ENCODE results near the gene ACTL6B. TPM values are rescaled to one million over a fixed set of nuclear protein-coding genes. Genes with fewer than 3 reads are reported as not detected.

Gene ACTL6B
- total and polyA plus RNA-seq, 2 donors (not counting 3 experiments of a cell fraction or from before 2014, with no cell fraction given): not detected

DNA sequence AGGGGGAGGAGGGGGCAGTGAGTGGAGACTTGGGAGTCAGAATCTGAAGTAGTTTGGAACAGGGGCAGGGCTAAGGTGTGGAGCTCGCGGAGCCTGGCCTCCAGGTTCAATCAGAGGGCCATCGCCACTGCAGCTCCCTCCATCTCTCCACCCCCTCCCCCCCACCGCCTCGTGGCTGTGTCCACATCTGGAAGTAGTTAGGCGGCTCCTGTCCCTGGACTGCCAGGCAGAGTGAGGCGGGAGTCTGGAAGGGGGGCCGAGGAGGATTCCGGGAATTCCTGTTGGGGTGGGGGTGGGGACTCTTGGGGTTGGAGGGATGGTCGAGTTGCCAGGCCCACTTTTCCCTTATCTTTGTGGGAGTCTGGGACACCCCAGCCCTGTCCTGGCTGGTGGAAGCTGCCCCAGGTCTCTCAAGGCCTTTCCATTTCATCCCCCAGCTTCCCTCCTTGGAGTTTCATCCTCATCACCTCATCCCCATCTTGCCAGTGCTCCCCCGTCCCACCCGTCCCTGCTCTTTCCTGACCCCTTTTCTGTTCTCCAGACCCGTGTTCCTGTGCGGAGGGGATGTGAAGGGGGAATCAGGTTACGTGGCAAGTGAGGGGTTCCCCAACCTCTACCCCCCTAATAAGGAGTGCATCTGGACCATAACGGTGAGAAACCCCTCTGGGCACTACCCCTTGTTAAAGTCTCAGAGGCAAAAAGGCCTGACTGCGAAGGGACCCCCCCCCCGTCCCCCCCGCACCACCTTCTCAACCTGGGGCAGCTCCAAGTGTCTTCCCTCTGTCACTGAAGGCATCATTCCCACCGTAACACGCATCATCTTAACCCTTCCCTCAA lies 53.1 kb downstream of the ACTL6B start:
- ChIA-PET POLR2A (no interaction called here), CTCF (interaction anchor here (1.1 to 2.8 kb wide), 4 partner anchors 9 to 77 kb away, joined by 3 to 10 read pairs (median 4); partner anchors contain the start of genes FBXO24 and MOSPD3)
- Histone ChIP-seq H3K27me3 (ENCODE audit: control insufficient read depth in 2 of 2, insufficient read depth in 2 of 2, low read length in 2 of 2) (no peaks in the 10 kb centered on the region), H3K9me1 (replicated peaks; ENCODE audit: control insufficient read depth, extremely low read depth, insufficient read depth, low read length) (no peaks in the 10 kb centered on the region), H3K9ac (replicated peaks; ENCODE audit: extremely low read depth, insufficient read depth, low read length) (no peak overlapping the region), H3K36me3 (ENCODE audit: control insufficient read depth in 2 of 2, extremely low read depth in 1 of 2, insufficient read depth in 2 of 2, low read length in 2 of 2) (no peaks in the 10 kb centered on the region), H3K4me1 (ENCODE audit: control insufficient read depth, extremely low read depth, insufficient read depth, low read length) (peaks cover 25% of the 10 kb centered on the region), H3K4me2 (ENCODE audit: insufficient read depth, low read length) (peak overlapping the region; percentile 42), H3K79me2 (ENCODE audit: control insufficient read depth, insufficient read depth, low read length) (no peaks in the 10 kb centered on the region), H2AFZ (ENCODE audit: low read depth, low read length) (peak overlapping the region; percentile 96), H3K9me3 (replicated peaks; ENCODE audit: control insufficient read depth, insufficient read depth, low read length) (no peaks in the 10 kb centered on the region), H3K27ac (ENCODE audit: insufficient read depth, low read depth, low read length) (no peak overlapping the region), H3K4me3 (replicated peaks in 1 of 3; ENCODE audit: insufficient read depth in 1 of 3, low read depth in 1 of 3, low read length in 3 of 3) (no peak overlapping the region), H4K20me1 (replicated peaks; ENCODE audit: control insufficient read depth, extremely low read depth, insufficient read depth, low read length) (no peaks in the 10 kb centered on the region)
- intact Hi-C loops (cut with micrococcal nuclease) (no loop called here), dilution Hi-C loops (cut with MboI; ENCODE audit: extremely low pct_ligation_motif_present, low sequenced_read_pairs) (no loop called here)
- TF ChIP-seq EZH2 (IDR thresholded peaks at IDR 0.05; ENCODE audit: borderline replicate concordance, low read depth, low read length, severe bottlenecking) (no peak), POLR2A (IDR thresholded peaks at IDR 0.05; ENCODE audit: low read depth, low read length) (no peak), POLR2AphosphoS5 (IDR thresholded peaks at IDR 0.05; ENCODE audit: insufficient read depth, low read depth, low read length) (no peak), JUN (IDR thresholded peaks at IDR 0.05; ENCODE audit: borderline replicate concordance, insufficient read depth, insufficient read length, low read depth) (no peak), GATA2 (IDR thresholded peaks at IDR 0.05; ENCODE audit: insufficient read depth, insufficient read length, low read depth, low read length) (no peak), FOS (IDR thresholded peaks at IDR 0.05; ENCODE audit: borderline replicate concordance, insufficient read depth, low read length) (no peak)
- TF ChIP-seq, protein P1, sequence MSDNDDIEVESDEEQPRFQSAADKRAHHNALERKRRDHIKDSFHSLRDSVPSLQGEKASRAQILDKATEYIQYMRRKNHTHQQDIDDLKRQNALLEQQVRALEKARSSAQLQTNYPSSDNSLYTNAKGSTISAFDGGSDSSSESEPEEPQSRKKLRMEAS (IDR thresholded peaks at IDR 0.05; ENCODE audit: insufficient read depth, insufficient read length): no peak
- no peak for FAIRE-seq
- DNase-seq (ENCODE audit: low read depth, low spot score): no peak
- no TSS peak for BruUV-seq (replicated peaks)

GRCh38 chr7:100600730-100601038 lies 55.6 kb downstream of the ACTL6B start:
- POLR2A ChIA-PET: no interaction called here
- Histone ChIP-seq H3K27me3 (ENCODE audit: control insufficient read depth in 2 of 2, insufficient read depth in 2 of 2, low read length in 2 of 2) (peaks cover 0 to 2% of the 10 kb centered on the region in 2 experiments), H3K4me1 (ENCODE audit: control insufficient read depth, extremely low read depth, insufficient read depth, low read length) (peaks cover 20% of the 10 kb centered on the region), H4K20me1 (replicated peaks; ENCODE audit: control insufficient read depth, extremely low read depth, insufficient read depth, low read length) (no peaks in the 10 kb centered on the region), H3K9me3 (replicated peaks; ENCODE audit: control insufficient read depth, insufficient read depth, low read length) (no peaks in the 10 kb centered on the region), H2AFZ (ENCODE audit: low read depth, low read length) (no peak overlapping the region), H3K4me2 (ENCODE audit: insufficient read depth, low read length) (no peak overlapping the region), H3K79me2 (ENCODE audit: control insufficient read depth, insufficient read depth, low read length) (no peaks in the 10 kb centered on the region), H3K9me1 (replicated peaks; ENCODE audit: control insufficient read depth, extremely low read depth, insufficient read depth, low read length) (no peaks in the 10 kb centered on the region), H3K9ac (replicated peaks; ENCODE audit: extremely low read depth, insufficient read depth, low read length) (no peak overlapping the region), H3K36me3 (ENCODE audit: control insufficient read depth in 2 of 2, extremely low read depth in 1 of 2, insufficient read depth in 2 of 2, low read length in 2 of 2) (no peaks in the 10 kb centered on the region), H3K4me3 (replicated peaks in 1 of 3; ENCODE audit: insufficient read depth in 1 of 3, low read depth in 1 of 3, low read length in 3 of 3) (no peak overlapping the region), H3K27ac (ENCODE audit: insufficient read depth, low read depth, low read length) (no peak overlapping the region)
- FAIRE-seq: no peak
- intact Hi-C loops (cut with micrococcal nuclease): no loop called here
- dilution Hi-C loops (cut with MboI; ENCODE audit: extremely low pct_ligation_motif_present, low sequenced_read_pairs): no loop called here
- BruUV-seq (replicated peaks): no TSS peak
- TF ChIP-seq POLR2AphosphoS5 (IDR thresholded peaks at IDR 0.05; ENCODE audit: insufficient read depth, low read depth, low read length): no peak
- no peak for TF ChIP-seq POLR2A (IDR thresholded peaks at IDR 0.05; ENCODE audit: low read depth, low read length)
- TF ChIP-seq EZH2 (IDR thresholded peaks at IDR 0.05; ENCODE audit: borderline replicate concordance, low read depth, low read length, severe bottlenecking): no peak
- TF ChIP-seq JUN (IDR thresholded peaks at IDR 0.05; ENCODE audit: borderline replicate concordance, insufficient read depth, insufficient read length, low read depth): no peak
- no peak for TF ChIP-seq GATA2 (IDR thresholded peaks at IDR 0.05; ENCODE audit: insufficient read depth, insufficient read length, low read depth, low read length)
- TF ChIP-seq FOS (IDR thresholded peaks at IDR 0.05; ENCODE audit: borderline replicate concordance, insufficient read depth, low read length): no peak
- TF ChIP-seq, protein P1 (IDR thresholded peaks at IDR 0.05; ENCODE audit: insufficient read depth, insufficient read length): no peak
- no peak for TF ChIP-seq MYC (IDR thresholded peaks at IDR 0.05; ENCODE audit: low read depth, low read length)
- no peak for TF ChIP-seq CTCF (IDR thresholded peaks at IDR 0.05; ENCODE audit: extremely low read depth in 1 of 2, insufficient read depth in 1 of 2, low read depth in 1 of 2, low read length in 2 of 2)
- CTCF ChIA-PET: no interaction called here
- DNase-seq (ENCODE audit: low read depth, low spot score): no peak
